ENCODE measurements around the gene SYTL2. TPM values are rescaled to one million over a fixed set of nuclear protein-coding genes. Genes with fewer than 3 reads are reported as not detected.

Gene SYTL2
- polyA plus RNA-seq, 1 of the 3 experiments (the other 2 are of a cell fraction), result 36.0 TPM

DNA sequence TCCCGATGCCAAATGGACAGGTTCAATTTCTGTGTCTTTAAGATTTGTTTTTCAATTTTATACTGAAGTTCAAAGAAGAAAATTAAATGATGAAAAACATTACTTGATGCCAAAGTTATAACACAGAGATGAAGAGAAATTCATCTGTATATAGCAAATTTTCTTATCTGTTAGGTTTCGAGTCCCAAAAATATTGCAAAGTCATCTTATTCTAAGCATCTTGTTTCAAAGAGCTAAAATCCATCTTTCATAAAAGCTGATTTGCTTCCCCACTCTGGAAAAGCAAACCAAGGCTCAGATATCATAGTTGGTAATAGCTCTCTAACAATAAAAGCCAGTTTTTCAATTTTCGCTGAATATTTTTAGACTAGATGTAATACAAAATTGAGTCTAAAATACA, 106.0 kb downstream of the SYTL2 start:
- Histone ChIP-seq H2AFZ (ENCODE audit: low read depth) (no peak overlapping the region), H3K9me2 (no peaks in the 10 kb centered on the region), H3K4me1 (ENCODE audit: control insufficient read depth in 1 of 2, insufficient read depth in 2 of 2, low read depth in 1 of 2, low read length in 1 of 2) (peaks cover 0 to 16% of the 10 kb centered on the region in 2 experiments; a peak in 2 of 4 replicates), H3F3A (replicated peaks; ENCODE audit: insufficient read depth) (peaks cover 13% of the 10 kb centered on the region), H3K9me3 (no peaks in the 10 kb centered on the region), H3K4me2 (no peak overlapping the region), H3K36me3 (replicated peaks in 1 of 2; ENCODE audit: control insufficient read depth in 1 of 2, insufficient read depth in 2 of 2, low read length in 1 of 2) (peaks cover 0 to 8% of the 10 kb centered on the region in 2 experiments), H3K4me3 (ENCODE audit: low read depth in 2 of 2, low read length in 1 of 2) (no peak overlapping the region), H3K79me2 (ENCODE audit: insufficient read depth) (no peaks in the 10 kb centered on the region), H4K20me1 (ENCODE audit: insufficient read depth) (no peaks in the 10 kb centered on the region), H3K27ac (ENCODE audit: low read depth in 2 of 2, low read length in 1 of 2) (peak overlapping the region in 1 of 2 experiments; percentile 65; a peak in 2 of 4 replicates), H3K9ac (no peak overlapping the region), H3K27me3 (ENCODE audit: insufficient read depth) (no peaks in the 10 kb centered on the region)
- POLR2A ChIA-PET, result no interaction called here
- 97% methylated on average over 3 of the region's 3 CpGs for WGBS (ENCODE audit: low lambda C conversion rate)
- no peak for TF ChIP-seq FOXM1 (IDR thresholded peaks at IDR 0.05; ENCODE audit: low read depth)
- TF ChIP-seq CHD2 (IDR thresholded peaks at IDR 0.05; ENCODE audit: low read length, partially characterized antibody), result no peak
- no peak for TF ChIP-seq GATA2 (CRISPR knock-in tag; IDR thresholded peaks at IDR 0.05)
- TF ChIP-seq TCF12 (IDR thresholded peaks at IDR 0.05), result no peak
- no peak for TF ChIP-seq NFIC (IDR thresholded peaks at IDR 0.05; ENCODE audit: borderline replicate concordance)
- CTCF ChIA-PET, result no interaction called here
- no peak for DNase-seq

DNA sequence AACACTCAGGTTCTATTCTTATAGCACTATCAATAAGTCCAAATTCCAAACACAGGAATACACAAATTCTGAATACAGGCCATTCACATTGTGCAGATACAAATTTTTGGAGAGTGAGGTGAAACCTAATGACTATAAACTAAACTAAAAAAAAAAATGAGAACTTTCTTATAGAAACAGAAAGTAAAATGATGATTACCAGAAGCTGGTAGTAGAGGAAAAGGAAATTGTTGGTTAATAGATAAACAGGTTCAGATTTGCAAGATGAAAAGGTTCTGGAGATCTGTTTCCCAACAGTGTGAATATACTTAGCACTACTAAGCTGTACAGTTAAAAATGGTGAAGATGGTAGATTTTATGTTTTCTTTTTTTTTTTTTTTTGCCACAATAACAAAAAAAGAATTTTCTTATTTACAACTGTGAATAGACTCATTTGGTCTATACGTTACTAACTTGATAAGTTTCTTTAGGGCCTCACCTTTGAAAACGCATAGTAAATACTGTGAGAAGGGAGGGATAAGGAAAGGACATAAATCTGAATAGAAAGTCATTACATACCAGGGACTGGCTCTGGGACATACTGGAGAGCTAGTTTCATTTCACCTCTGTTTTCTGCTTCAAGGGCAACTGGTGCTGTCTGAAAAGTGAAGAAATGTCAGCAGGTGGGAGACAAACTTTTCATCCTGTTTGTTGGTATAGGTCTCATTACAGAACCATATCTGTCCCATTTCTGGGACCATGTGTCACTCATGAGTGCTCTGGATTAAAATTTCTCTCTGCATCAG, 110.8 kb downstream of the SYTL2 start:
- Histone ChIP-seq H3K4me2 (no peak overlapping the region), H3K9me2 (no peaks in the 10 kb centered on the region), H3K27me3 (ENCODE audit: insufficient read depth) (no peaks in the 10 kb centered on the region), H3K4me1 (ENCODE audit: control insufficient read depth in 1 of 2, insufficient read depth in 2 of 2, low read depth in 1 of 2, low read length in 1 of 2) (peaks cover 0 to 10% of the 10 kb centered on the region in 2 experiments; a peak in 2 of 4 replicates), H3F3A (replicated peaks; ENCODE audit: insufficient read depth) (peaks cover 4% of the 10 kb centered on the region), H3K36me3 (replicated peaks in 1 of 2; ENCODE audit: control insufficient read depth in 1 of 2, insufficient read depth in 2 of 2, low read length in 1 of 2) (peaks cover 8 to 13% of the 10 kb centered on the region in 2 experiments), H4K20me1 (ENCODE audit: insufficient read depth) (no peaks in the 10 kb centered on the region), H2AFZ (ENCODE audit: low read depth) (no peak overlapping the region), H3K4me3 (ENCODE audit: low read depth in 2 of 2, low read length in 1 of 2) (no peak overlapping the region), H3K9ac (no peak overlapping the region), H3K79me2 (ENCODE audit: insufficient read depth) (no peaks in the 10 kb centered on the region), H3K27ac (ENCODE audit: low read depth in 2 of 2, low read length in 1 of 2) (no peak overlapping the region), H3K9me3 (no peaks in the 10 kb centered on the region)
- 93% methylated on average over 2 of the region's 2 CpGs for WGBS (ENCODE audit: low lambda C conversion rate)
- CTCF ChIA-PET, result interaction anchor here (2.4 kb wide), 1 partner anchor 18 kb away, joined by 7 read pairs; no protein-coding TSS in a partner anchor
- TF ChIP-seq, protein P1, sequence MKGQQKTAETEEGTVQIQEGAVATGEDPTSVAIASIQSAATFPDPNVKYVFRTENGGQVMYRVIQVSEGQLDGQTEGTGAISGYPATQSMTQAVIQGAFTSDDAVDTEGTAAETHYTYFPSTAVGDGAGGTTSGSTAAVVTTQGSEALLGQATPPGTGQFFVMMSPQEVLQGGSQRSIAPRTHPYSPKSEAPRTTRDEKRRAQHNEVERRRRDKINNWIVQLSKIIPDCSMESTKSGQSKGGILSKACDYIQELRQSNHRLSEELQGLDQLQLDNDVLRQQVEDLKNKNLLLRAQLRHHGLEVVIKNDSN (IDR thresholded peaks at IDR 0.05; ENCODE audit: borderline replicate concordance, low read depth), result no peak
- no peak for TF ChIP-seq TAF1 (IDR thresholded peaks at IDR 0.05; ENCODE audit: borderline replicate concordance, low read depth, low read length)
- no peak for TF ChIP-seq RXRA (IDR thresholded peaks at IDR 0.05; ENCODE audit: borderline replicate concordance, low read depth)
- TF ChIP-seq, protein P2, sequence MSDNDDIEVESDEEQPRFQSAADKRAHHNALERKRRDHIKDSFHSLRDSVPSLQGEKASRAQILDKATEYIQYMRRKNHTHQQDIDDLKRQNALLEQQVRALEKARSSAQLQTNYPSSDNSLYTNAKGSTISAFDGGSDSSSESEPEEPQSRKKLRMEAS (IDR thresholded peaks at IDR 0.05; ENCODE audit: low read depth), result no peak
- TF ChIP-seq GATA2 (CRISPR knock-in tag; IDR thresholded peaks at IDR 0.05), result no peak
- TF ChIP-seq RFX5 (IDR thresholded peaks at IDR 0.05; ENCODE audit: low read length), result no peak
- no peak for TF ChIP-seq EP300 (IDR thresholded peaks at IDR 0.05; ENCODE audit: borderline replicate concordance in 1 of 2, low read depth in 1 of 2, low read length in 1 of 2)
- TF ChIP-seq TCF12 (IDR thresholded peaks at IDR 0.05), result no peak
- TF ChIP-seq, protein P3, sequence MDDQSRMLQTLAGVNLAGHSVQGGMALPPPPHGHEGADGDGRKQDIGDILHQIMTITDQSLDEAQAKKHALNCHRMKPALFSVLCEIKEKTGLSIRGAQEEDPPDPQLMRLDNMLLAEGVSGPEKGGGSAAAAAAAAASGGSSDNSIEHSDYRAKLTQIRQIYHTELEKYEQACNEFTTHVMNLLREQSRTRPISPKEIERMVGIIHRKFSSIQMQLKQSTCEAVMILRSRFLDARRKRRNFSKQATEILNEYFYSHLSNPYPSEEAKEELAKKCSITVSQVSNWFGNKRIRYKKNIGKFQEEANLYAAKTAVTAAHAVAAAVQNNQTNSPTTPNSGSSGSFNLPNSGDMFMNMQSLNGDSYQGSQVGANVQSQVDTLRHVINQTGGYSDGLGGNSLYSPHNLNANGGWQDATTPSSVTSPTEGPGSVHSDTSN (IDR thresholded peaks at IDR 0.05), result no peak
- no peak for TF ChIP-seq CHD2 (IDR thresholded peaks at IDR 0.05; ENCODE audit: low read length, partially characterized antibody)
- TF ChIP-seq YY1 (IDR thresholded peaks at IDR 0.05; ENCODE audit: low read depth), result no peak
- TF ChIP-seq GABPA (IDR thresholded peaks at IDR 0.05; ENCODE audit: low read depth), result no peak
- TF ChIP-seq SMC3 (IDR thresholded peaks at IDR 0.05; ENCODE audit: low read depth, low read length), result no peak
- no peak for DNase-seq
- POLR2A ChIA-PET, result no interaction called here

Measured in SK-N-SH (cell line).